Kidney capillary endothelial cell (primary cell): ENCODE results near the gene DNAJC1.
A peak's percentile ranks its signal among the peaks of the same experiment; 100 is the strongest.

Source experiments
- DNase-seq: peaks from one replicate; pipeline ENCODE4 v3.0.0-alpha.2; 2018; ENCODE audit warnings: low spot score

DNAJC1 gene

GRCh38 chr10:21759232-21759631, 244.3 kb downstream of the DNAJC1 start:
- no peak for DNase-seq

- DNase-seq = no peak
Observed at GRCh38 chr10:21758696-21759095, 244.8 kb downstream of the DNAJC1 start.

DNA sequence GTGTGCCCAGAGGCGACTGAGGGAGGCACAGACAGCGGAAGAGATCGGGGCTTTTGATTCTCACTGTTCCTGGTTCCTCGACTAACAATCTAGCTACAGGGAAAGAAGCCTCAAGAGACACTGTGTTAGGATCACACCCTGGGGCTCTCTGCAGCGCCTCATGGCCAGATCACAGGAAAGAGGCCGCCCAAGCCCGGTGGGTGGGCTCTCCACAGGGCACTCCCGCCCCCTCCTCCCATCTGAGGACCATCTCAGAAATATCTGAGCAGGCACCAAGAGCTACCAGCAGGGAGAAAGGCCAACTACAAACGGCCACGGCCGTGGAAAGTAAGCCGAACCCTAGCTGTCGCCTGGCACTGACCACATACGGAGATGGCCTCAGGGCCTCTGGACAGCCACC, 245.3 kb downstream of the DNAJC1 start:
- DNase-seq = no peak

DNA sequence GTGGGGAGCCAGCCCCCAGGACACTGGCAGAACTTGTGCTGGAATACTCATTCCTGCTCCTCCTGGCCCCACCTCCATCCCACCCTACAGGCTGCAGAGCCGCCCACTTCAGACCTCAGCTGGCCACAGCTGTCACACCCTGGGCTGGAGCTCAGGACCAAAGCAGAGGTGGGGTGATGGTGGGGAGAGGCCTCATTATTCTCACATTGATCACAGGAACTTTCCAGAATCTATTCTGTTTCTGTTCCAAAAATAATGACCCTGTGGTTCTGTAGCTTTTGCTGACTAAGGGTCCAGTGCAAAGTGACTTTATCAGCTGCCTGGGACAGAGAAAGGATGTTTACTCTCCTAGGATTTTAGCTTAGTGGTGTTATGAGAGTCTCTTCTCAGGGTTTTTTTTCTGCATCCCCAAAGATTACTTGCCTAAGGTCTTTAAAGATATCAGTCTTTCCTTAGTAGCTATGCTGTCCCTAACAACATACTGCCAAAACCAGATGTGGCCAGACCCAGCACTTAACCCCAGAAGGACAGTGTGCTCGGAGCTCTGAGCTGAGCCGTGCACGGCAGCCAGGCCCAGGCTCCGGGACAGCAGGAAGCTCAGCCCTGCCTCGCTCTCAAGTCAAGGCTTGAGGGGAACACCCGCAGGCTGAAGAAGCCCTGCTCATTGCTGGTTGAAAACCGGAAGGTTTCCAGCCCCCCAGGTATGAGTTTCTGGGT, 246.2 kb downstream of the DNAJC1 start:
- no peak for DNase-seq

- DNase-seq = no peak
Observed at GRCh38 chr10:21756707-21757106, 246.8 kb downstream of the DNAJC1 start.

DNA sequence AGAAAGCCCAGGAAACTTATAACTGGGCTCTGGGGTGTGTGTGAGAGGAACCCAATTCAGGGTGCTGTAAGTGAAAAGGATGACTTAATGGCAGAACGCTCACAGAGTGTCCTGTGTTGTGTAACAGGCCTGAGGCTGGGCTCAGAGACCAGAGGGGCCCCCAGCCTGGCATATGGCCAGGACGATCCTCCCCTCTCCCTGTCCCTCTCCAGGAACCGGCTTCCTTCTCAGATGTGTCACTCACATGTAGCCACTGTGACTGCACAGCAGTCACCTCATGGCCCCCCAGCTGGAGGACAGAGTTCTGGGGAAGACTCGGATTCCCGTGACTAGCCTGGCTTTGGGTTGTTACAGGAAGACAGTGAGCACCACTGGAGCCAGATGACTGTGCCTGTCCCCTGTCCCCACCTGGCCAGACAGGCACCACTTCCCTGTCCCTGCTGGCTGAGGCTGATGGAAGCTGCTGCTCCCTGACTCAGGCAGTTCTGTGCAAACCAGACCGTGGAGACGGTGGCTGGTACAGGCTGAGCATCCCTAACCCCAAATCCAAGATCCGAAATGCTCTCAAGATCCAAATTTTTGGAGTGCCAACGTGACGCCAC, 249.0 kb downstream of the DNAJC1 start:
- no peak for DNase-seq

- no peak for DNase-seq
Observed at GRCh38 chr10:21753497-21754270, 249.8 kb downstream of the DNAJC1 start.

DNA sequence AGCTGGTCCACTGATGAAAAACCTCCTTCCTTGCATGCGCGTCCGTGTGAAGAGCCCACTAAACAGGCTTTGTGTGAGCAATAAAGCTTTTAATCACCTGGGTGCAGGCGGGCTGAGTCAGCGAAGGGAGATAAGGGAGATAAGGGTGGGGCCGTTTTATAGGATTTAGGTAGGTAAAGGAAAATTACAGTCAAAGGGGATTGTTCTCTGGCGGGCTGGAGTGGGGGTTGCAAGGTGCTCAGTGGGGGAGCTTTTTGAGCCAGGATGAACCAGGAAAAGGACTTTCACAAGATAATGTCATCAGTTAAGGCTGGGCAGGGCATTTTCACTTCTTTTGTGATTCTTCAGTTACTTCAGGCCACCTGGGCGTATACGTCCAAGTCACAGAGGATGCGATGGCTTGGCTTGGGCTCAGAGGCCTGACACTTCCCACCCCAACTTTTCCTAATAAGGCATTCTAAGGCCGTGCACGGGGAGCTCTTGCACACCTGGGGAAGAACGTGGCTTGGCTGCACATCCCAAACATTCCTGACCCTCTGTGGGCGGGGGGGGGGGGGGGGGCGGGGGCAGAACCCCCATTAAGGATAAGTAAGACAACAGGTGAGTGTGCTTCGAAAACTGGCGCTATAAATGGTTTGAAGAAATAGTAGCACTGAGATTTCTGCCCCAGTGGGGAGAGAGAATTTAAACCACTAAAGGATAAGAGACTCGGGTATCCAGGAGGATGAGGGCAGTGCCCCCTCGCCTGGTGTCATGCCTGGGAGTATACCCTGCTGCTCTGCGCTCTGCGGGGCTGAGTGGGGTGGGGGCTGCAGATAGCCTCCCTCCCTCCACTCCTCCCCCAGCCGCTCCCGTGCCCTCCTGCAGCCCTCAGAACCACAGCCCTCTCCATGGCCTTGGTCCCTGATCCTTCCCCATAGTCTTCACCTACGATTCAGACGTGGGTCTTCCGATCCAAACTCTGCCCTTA, 251.9 kb downstream of the DNAJC1 start:
- no peak for DNase-seq

DNA sequence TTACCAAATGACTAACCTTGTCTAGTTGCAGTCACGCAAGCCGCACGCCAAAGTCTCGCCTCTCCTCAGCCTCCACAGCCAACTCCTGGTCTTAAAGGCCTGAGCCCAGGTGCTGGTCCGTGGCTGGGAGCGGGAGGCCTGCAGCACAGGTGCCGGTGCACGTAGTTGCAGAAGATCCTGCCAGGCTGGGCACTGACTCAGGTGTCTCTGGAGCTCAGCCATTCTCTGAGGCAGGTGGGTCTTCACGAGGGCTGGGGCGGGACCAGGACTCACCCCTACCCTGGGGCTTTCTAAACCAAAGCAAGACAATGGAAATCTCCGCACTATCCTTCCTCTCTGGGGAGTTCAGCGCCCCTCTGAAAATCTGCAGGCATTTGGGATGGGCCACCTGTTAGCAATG, 253.1 kb downstream of the DNAJC1 start:
- DNase-seq = no peak

GRCh38 chr10:21749788-21750187, 253.7 kb downstream of the DNAJC1 start:
- DNase-seq = no peak

DNA sequence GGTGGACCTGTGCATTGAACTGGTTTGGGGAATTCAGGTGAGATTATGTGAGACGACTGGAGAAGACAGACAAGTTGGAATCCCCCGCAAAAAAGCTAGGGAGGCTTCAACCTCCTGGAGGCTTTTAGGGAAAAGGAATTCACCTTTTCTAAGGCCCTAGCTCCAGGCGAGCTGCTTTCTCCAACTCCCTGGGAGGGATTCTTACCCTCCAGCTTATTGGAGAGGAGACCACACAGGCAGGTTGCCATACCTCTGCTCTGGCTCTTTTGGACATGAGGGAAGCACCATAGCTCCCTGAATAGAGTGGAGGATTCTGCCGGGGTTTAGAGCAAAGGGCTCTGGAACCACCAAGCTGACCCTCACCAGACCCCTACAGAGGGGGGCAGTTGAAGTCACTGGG, 255.7 kb downstream of the DNAJC1 start:
- DNase-seq = no peak

- DNase-seq = no peak
Observed at GRCh38 chr10:21746118-21746517, 257.4 kb downstream of the DNAJC1 start.

DNA sequence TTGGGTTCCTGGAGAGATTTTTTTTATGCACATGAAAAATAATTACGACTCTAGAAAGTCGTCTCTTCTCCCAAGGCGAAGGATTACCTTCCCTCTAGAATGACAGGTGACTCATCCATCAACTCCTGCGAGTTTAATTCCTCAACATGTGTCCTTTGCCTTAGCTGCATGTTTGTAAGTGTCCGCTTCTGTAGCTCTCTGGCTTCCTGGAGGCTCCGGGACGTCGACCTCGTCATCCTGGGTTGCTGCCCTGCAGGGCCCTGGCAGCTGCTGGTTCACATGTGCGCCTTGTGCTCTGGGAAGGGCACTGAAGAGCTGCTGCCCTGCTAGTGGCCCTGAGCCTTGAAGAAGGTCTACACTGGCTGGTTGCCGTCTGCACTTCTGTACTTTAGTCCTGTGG, 259.3 kb downstream of the DNAJC1 start:
- DNase-seq = no peak

DNA sequence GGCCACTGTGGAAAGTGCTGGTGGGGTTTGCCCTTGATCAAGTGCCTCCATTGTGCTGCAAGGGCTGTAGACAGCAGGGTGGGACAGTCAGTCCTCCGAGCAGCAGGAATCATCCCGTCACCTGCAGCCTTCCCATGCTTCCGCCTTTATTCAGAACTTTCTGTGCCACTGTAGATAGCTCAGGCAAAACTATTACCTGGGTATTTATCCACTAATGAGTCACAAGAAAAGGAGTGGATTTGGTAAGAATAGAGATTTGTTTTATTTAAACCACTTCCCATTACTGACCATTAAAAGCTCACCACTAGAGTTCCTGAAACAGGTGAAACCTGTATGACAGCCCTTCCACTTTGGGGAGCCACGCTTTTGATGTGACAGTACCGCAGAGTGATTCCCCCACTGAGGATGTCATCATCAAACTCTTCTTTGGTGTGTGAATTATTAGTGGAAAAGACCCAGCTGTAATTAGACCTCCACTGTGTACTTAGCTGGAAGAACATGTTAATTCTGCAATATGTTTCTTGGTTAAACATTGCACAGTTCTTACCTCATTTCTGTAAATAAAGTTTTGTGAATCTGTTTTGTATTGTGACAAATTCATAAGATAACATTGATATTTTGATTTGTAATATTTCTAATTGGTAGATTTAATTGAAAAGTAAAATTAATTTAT, 260.7 kb downstream of the DNAJC1 start:
- no peak for DNase-seq

GRCh38 chr10:21740989-21741388, 262.5 kb downstream of the DNAJC1 start:
- peak; percentile 16 for DNase-seq

GRCh38 chr10:21737106-21737505, 266.4 kb downstream of the DNAJC1 start:
- no peak for DNase-seq

DNA sequence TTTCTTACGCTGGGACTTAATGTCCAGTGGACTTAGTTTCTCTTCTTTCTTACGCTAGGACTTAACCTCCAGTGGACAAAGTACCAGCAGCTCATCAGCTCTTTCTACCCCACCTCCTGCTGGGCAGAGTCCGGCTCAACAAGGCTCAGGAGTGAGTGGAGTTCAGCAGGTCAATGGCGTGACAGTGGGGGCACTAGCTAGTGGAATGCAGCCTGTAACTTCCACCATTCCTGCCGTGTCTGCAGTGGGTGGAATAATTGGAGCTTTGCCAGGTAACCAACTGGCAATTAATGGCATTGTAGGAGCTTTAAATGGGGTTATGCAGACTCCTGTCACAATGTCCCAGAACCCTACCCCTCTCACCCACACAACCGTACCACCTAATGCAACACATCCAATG, 269.8 kb downstream of the DNAJC1 start:
- DNase-seq = no peak

- DNase-seq = peak; percentile 66
Observed at GRCh38 chr10:21732067-21732772, 271.3 kb downstream of the DNAJC1 start.

GRCh38 chr10:21728618-21729017, 274.9 kb downstream of the DNAJC1 start:
- DNase-seq = no peak

GRCh38 chr10:21727452-21728168, 275.9 kb downstream of the DNAJC1 start:
- no peak for DNase-seq
